ENCODE measurements around the gene CLIC1. TPM values are rescaled to one million over a fixed set of nuclear protein-coding genes. Genes with fewer than 3 reads are reported as not detected.

Gene CLIC1
- total RNA-seq, 1 experiment from 2014 or later: 432 TPM

DNA sequence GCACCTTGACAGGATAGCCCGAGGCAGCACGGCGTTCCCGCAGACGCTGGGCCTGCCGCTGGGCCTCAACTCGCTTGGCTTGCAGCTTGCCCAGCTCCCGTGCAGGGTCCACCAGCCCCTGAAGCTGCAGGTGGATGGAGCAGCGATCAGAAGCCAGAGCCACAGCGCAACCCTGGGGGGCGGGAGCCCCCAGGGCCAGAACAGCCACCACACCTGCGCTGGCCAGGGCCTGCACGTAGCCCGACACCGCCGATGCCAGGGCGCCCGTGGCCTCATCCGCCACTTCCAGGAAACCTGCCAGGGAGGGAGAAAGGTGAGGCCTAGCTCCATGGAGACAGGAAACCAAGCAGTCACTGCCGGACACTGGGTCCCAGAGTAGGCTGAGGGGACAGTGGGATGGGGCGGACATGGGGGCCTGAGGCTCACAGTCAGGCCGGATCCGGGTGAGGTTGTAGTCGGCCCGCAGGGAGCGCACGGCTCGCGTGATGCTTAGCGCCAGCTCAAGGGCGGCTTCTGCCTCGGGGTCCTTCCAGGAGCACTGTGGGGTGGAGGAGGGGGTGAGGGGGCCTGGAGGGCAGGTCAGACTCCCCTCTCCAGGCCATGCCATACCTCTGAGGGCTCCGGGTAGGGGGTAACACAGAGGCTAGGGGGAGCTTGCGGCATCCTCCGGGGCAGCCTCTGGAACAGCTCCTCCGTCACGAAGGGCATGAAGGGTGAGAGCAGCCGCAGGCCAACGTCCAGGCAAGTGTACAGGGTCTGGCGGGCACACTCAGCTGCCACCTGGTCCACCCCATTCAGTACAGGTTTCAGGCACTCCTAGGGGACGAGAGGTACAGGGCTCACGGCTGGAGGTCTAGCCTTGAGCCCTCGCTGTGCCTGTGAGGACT is 42.9 kb upstream of the CLIC1 start:
- TF ChIP-seq, protein P1, sequence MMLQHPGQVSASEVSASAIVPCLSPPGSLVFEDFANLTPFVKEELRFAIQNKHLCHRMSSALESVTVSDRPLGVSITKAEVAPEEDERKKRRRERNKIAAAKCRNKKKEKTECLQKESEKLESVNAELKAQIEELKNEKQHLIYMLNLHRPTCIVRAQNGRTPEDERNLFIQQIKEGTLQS (IDR thresholded peaks at IDR 0.05): no peak
- TF ChIP-seq, protein P2, sequence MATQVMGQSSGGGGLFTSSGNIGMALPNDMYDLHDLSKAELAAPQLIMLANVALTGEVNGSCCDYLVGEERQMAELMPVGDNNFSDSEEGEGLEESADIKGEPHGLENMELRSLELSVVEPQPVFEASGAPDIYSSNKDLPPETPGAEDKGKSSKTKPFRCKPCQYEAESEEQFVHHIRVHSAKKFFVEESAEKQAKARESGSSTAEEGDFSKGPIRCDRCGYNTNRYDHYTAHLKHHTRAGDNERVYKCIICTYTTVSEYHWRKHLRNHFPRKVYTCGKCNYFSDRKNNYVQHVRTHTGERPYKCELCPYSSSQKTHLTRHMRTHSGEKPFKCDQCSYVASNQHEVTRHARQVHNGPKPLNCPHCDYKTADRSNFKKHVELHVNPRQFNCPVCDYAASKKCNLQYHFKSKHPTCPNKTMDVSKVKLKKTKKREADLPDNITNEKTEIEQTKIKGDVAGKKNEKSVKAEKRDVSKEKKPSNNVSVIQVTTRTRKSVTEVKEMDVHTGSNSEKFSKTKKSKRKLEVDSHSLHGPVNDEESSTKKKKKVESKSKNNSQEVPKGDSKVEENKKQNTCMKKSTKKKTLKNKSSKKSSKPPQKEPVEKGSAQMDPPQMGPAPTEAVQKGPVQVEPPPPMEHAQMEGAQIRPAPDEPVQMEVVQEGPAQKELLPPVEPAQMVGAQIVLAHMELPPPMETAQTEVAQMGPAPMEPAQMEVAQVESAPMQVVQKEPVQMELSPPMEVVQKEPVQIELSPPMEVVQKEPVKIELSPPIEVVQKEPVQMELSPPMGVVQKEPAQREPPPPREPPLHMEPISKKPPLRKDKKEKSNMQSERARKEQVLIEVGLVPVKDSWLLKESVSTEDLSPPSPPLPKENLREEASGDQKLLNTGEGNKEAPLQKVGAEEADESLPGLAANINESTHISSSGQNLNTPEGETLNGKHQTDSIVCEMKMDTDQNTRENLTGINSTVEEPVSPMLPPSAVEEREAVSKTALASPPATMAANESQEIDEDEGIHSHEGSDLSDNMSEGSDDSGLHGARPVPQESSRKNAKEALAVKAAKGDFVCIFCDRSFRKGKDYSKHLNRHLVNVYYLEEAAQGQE (IDR thresholded peaks at IDR 0.05; ENCODE audit: low read depth): no peak
- no peak for TF ChIP-seq JUND (IDR thresholded peaks at IDR 0.05)
- no peak for TF ChIP-seq CEBPB (IDR thresholded peaks at IDR 0.05; ENCODE audit: low read depth)
- no peak for TF ChIP-seq ELF1 (IDR thresholded peaks at IDR 0.05; ENCODE audit: borderline replicate concordance, low read depth)
- no peak for TF ChIP-seq EZH2 (IDR thresholded peaks at IDR 0.05)
- no peak for TF ChIP-seq TCF7L2 (IDR thresholded peaks at IDR 0.05; ENCODE audit: borderline replicate concordance, extremely low read depth, insufficient read depth, insufficient read length)
- TF ChIP-seq YY1 (IDR thresholded peaks at IDR 0.05; ENCODE audit: extremely low read depth, insufficient replicate concordance, low read depth, low read length): no peak
- TF ChIP-seq EZH2phosphoT487 (IDR thresholded peaks at IDR 0.05; ENCODE audit: borderline replicate concordance): no peak
- no peak for TF ChIP-seq CTCF (IDR thresholded peaks at IDR 0.05 in 2 of 3, conservative IDR thresholded peaks at IDR 0.05 in 1 of 3; ENCODE audit: borderline replicate concordance in 1 of 3, insufficient read depth in 1 of 3, low read depth in 2 of 3, low read length in 2 of 3)
- TF ChIP-seq, protein P3, sequence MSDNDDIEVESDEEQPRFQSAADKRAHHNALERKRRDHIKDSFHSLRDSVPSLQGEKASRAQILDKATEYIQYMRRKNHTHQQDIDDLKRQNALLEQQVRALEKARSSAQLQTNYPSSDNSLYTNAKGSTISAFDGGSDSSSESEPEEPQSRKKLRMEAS (IDR thresholded peaks at IDR 0.05): no peak
- TF ChIP-seq SIN3A (IDR thresholded peaks at IDR 0.05; ENCODE audit: low read depth): no peak
- TF ChIP-seq ZNF274 (IDR thresholded peaks at IDR 0.05; ENCODE audit: low read depth, low read length): no peak
- no peak for TF ChIP-seq FOSL1 (IDR thresholded peaks at IDR 0.05; ENCODE audit: low read depth)
- TF ChIP-seq ZFX (IDR thresholded peaks at IDR 0.05): no peak
- TF ChIP-seq POLR2AphosphoS5 (IDR thresholded peaks at IDR 0.05; ENCODE audit: low read depth, low read length): no peak
- no peak for TF ChIP-seq EGR1 (IDR thresholded peaks at IDR 0.05; ENCODE audit: low read depth)
- no peak for TF ChIP-seq SRF (IDR thresholded peaks at IDR 0.05; ENCODE audit: low read depth)
- TF ChIP-seq CBX3 (IDR thresholded peaks at IDR 0.05; ENCODE audit: low read depth): no peak
- TF ChIP-seq POLR2A (IDR thresholded peaks at IDR 0.05; ENCODE audit: borderline replicate concordance, extremely low read depth, insufficient read depth, insufficient read length): no peak
- intact Hi-C loops (cut with micrococcal nuclease): no loop called here
- DNase-seq (ENCODE audit: low read depth, low spot score) (no peak), ATAC-seq (no peak)
- H3K9me2 ChIP-seq (ENCODE audit: insufficient read depth): no peaks in the 10 kb centered on the region
- no peaks in the 10 kb centered on the region for H3K27me3 ChIP-seq (ENCODE audit: insufficient read depth, low read length)
- no peaks in the 10 kb centered on the region for H3K9me3 ChIP-seq (ENCODE audit: control insufficient read depth in 1 of 2, insufficient read depth in 1 of 2, low read depth in 1 of 2, low read length in 2 of 2)
- H3K4me2 ChIP-seq (ENCODE audit: low read length): no peak overlapping the region
- H3K9ac ChIP-seq (ENCODE audit: low read length): no peak overlapping the region
- no peak overlapping the region for H2AFZ ChIP-seq (ENCODE audit: low read depth, low read length, poor library complexity, severe bottlenecking)
- H3K4me1 ChIP-seq (ENCODE audit: control insufficient read depth in 1 of 2, insufficient read depth in 2 of 2, low read length in 2 of 2): peaks cover 34 to 43% of the 10 kb centered on the region in 2 experiments
- peaks cover 15 to 43% of the 10 kb centered on the region in 2 experiments for H3K36me3 ChIP-seq (ENCODE audit: control insufficient read depth in 1 of 2, insufficient read depth in 2 of 2, low read length in 2 of 2)
- POLR2A ChIA-PET: interaction anchor here (1.2 kb wide), 1 partner anchor 28 kb away, joined by 3 read pairs; the partner anchor contains the start of gene LSM2
- BruUV-seq (replicated peaks): no TSS peak
- H3K27ac ChIP-seq (ENCODE audit: low read depth, low read length): peak overlapping the region; percentile 32; the same call in 1 of the 2 replicates
- no peaks in the 10 kb centered on the region; the same call in 1 of the 2 replicates for H3K79me2 ChIP-seq (ENCODE audit: insufficient read depth, low read length)
- H4K20me1 ChIP-seq (ENCODE audit: insufficient read depth): no peaks in the 10 kb centered on the region
- CTCF ChIA-PET: no interaction called here
- RAD21 ChIA-PET (ENCODE audit: low non-redundant PET in 1 of 2, low total read pairs in 2 of 2, uncharacterized antibody in 2 of 2, unreplicated experiment in 2 of 2): no interaction called here
- H3K4me3 ChIP-seq (replicated peaks in 1 of 2; ENCODE audit: low read depth in 1 of 2, low read length in 2 of 2): no peak overlapping the region

Data from HCT116 (cell line).